ENCODE measurements around the gene TMEM91. TPM values are rescaled to one million over a fixed set of nuclear protein-coding genes. Genes with fewer than 3 reads are reported as not detected.

TMEM91 gene
- total RNA-seq, 1 donor from 2014 or later: 7.4 TPM

DNA sequence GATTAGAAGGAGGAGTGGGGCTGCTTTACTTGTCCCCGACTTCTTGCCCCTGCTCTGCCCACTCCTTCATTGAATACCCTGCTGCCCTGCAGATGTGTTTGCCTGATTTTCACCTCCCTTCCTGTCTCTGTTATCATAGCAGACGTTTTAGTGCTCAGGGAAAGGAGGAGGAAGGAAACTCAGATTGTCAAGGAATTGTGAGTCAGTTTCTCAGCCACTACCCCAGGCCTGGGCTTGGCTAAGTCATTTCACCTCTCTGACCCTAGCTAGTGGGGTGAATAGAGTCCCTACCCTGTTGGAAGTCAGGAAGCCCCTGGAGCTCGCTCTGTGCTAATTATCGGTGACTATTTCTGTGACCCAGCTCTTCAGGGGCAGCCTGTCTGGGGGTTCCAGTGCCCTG lies 25.1 kb downstream of the TMEM91 start:
- Histone ChIP-seq H3K9ac (ENCODE audit: low read length) (no peak overlapping the region), H3K27ac (ENCODE audit: low read depth, low read length) (no peak overlapping the region), H3K4me1 (ENCODE audit: insufficient read depth, low read length) (peaks cover 14% of the 10 kb centered on the region), H4K20me1 (ENCODE audit: insufficient read depth, low read length) (peaks cover 7% of the 10 kb centered on the region), H3K4me2 (ENCODE audit: low read length) (no peak overlapping the region), H3K36me3 (ENCODE audit: insufficient read depth, low read length) (no peaks in the 10 kb centered on the region), H3K4me3 (ENCODE audit: insufficient read depth, low read depth, low read length) (no peak overlapping the region), H3K79me2 (ENCODE audit: insufficient read depth, low read length) (peaks cover 19% of the 10 kb centered on the region), H3K27me3 (ENCODE audit: insufficient read depth, low read length) (no peaks in the 10 kb centered on the region), H2AFZ (ENCODE audit: low read depth, low read length) (no peak overlapping the region), H3K9me3 (ENCODE audit: insufficient read depth, low read depth, low read length) (no peaks in the 10 kb centered on the region)
- DNase-seq (ENCODE audit: low read depth): no peak
- Mint-ChIP-seq H3K27ac (ENCODE audit: unreplicated experiment) (no peak overlapping the region), H3K36me3 (ENCODE audit: low read depth, unreplicated experiment) (no peaks in the 10 kb centered on the region), H3K4me1 (ENCODE audit: low read depth, unreplicated experiment) (peaks cover 5% of the 10 kb centered on the region), H3K27me3 (ENCODE audit: low read depth, unreplicated experiment) (no peaks in the 10 kb centered on the region), H3K9me3 (ENCODE audit: unreplicated experiment) (no peaks in the 10 kb centered on the region), H3K4me3 (ENCODE audit: unreplicated experiment) (no peak overlapping the region)
- no peak for TF ChIP-seq EZH2 (IDR thresholded peaks at IDR 0.05; ENCODE audit: insufficient read depth, low read length)
- TF ChIP-seq, protein P1, sequence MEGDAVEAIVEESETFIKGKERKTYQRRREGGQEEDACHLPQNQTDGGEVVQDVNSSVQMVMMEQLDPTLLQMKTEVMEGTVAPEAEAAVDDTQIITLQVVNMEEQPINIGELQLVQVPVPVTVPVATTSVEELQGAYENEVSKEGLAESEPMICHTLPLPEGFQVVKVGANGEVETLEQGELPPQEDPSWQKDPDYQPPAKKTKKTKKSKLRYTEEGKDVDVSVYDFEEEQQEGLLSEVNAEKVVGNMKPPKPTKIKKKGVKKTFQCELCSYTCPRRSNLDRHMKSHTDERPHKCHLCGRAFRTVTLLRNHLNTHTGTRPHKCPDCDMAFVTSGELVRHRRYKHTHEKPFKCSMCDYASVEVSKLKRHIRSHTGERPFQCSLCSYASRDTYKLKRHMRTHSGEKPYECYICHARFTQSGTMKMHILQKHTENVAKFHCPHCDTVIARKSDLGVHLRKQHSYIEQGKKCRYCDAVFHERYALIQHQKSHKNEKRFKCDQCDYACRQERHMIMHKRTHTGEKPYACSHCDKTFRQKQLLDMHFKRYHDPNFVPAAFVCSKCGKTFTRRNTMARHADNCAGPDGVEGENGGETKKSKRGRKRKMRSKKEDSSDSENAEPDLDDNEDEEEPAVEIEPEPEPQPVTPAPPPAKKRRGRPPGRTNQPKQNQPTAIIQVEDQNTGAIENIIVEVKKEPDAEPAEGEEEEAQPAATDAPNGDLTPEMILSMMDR (IDR thresholded peaks at IDR 0.05; ENCODE audit: insufficient read depth, low read depth, low read length): no peak
- FAIRE-seq: no peak

GRCh38 chr19:41402010-41402409 lies 25.7 kb downstream of the TMEM91 start:
- H2AFZ ChIP-seq (ENCODE audit: low read depth, low read length): no peak overlapping the region
- no peaks in the 10 kb centered on the region for H3K36me3 ChIP-seq (ENCODE audit: insufficient read depth, low read length)
- no peaks in the 10 kb centered on the region for H3K27me3 ChIP-seq (ENCODE audit: insufficient read depth, low read length)
- H3K9me3 ChIP-seq (ENCODE audit: insufficient read depth, low read depth, low read length): no peaks in the 10 kb centered on the region
- H3K4me1 ChIP-seq (ENCODE audit: insufficient read depth, low read length): peaks cover 10% of the 10 kb centered on the region
- H3K9ac ChIP-seq (ENCODE audit: low read length): no peak overlapping the region
- no peak overlapping the region for H3K4me3 Mint-ChIP-seq (ENCODE audit: unreplicated experiment)
- no peak overlapping the region for H3K4me2 ChIP-seq (ENCODE audit: low read length)
- FAIRE-seq (no peak), DNase-seq (ENCODE audit: low read depth) (no peak)
- H3K4me3 ChIP-seq (ENCODE audit: insufficient read depth, low read depth, low read length): no peak overlapping the region
- no peaks in the 10 kb centered on the region for H3K36me3 Mint-ChIP-seq (ENCODE audit: low read depth, unreplicated experiment)
- peaks cover 17% of the 10 kb centered on the region for H3K79me2 ChIP-seq (ENCODE audit: insufficient read depth, low read length)
- H3K27me3 Mint-ChIP-seq (ENCODE audit: low read depth, unreplicated experiment): no peaks in the 10 kb centered on the region
- TF ChIP-seq, protein P1 (IDR thresholded peaks at IDR 0.05; ENCODE audit: insufficient read depth, low read depth, low read length): no peak
- no peak for TF ChIP-seq EZH2 (IDR thresholded peaks at IDR 0.05; ENCODE audit: insufficient read depth, low read length)
- no peak overlapping the region for H3K27ac Mint-ChIP-seq (ENCODE audit: unreplicated experiment)
- no peak overlapping the region for H3K27ac ChIP-seq (ENCODE audit: low read depth, low read length)
- peaks cover 6% of the 10 kb centered on the region for H3K4me1 Mint-ChIP-seq (ENCODE audit: low read depth, unreplicated experiment)
- H3K9me3 Mint-ChIP-seq (ENCODE audit: unreplicated experiment): no peaks in the 10 kb centered on the region
- H4K20me1 ChIP-seq (ENCODE audit: insufficient read depth, low read length): peaks cover 9% of the 10 kb centered on the region

DNA sequence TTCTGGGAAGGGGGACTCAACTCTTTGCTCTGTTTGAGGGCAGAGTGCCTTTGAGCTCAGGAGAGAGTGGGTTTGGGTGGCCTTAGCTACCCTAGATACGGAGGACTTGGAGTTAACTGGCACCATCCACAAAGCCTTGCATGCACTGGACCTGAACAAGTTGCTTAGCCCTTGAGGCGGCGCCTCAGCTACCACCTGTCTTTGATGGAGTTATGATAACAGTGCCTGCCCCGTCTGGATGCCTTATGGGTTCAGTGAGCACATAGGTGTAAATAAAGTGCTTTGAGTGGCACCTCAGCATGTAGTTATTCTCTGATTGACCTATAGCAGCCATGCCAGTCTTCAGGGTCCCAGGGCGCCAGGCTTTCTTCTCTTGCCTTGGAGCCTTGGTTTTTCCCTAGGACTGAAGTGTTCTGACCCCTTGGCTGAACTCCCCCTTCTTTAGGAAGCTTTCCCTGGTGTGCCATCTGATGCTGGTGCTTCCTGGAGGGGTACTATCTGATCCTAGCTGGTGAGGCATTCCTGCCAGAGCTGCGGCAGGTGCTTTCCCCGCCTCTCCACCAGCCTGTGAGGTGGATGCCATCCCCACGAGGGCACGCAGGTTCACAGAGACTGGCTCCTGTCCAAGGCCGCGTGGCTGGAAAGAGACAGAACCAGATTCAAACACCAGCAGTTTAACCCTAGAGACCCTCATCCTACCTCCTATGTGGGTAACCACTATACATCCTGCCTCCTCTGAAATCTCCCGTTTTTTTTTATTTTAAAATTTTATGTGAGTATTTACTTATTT lies 27.0 kb downstream of the TMEM91 start:
- Histone ChIP-seq H3K36me3 (ENCODE audit: insufficient read depth, low read length) (no peaks in the 10 kb centered on the region), H3K4me1 (ENCODE audit: insufficient read depth, low read length) (peaks cover 7% of the 10 kb centered on the region), H3K4me3 (ENCODE audit: insufficient read depth, low read depth, low read length) (no peak overlapping the region), H3K27ac (ENCODE audit: low read depth, low read length) (no peak overlapping the region), H4K20me1 (ENCODE audit: insufficient read depth, low read length) (peaks cover 15% of the 10 kb centered on the region), H3K9me3 (ENCODE audit: insufficient read depth, low read depth, low read length) (no peaks in the 10 kb centered on the region), H3K9ac (ENCODE audit: low read length) (no peak overlapping the region), H3K27me3 (ENCODE audit: insufficient read depth, low read length) (no peaks in the 10 kb centered on the region), H3K4me2 (ENCODE audit: low read length) (no peak overlapping the region), H2AFZ (ENCODE audit: low read depth, low read length) (no peak overlapping the region), H3K79me2 (ENCODE audit: insufficient read depth, low read length) (peaks cover 9% of the 10 kb centered on the region)
- H3K9me3 Mint-ChIP-seq (ENCODE audit: unreplicated experiment): no peaks in the 10 kb centered on the region
- H3K27ac Mint-ChIP-seq (ENCODE audit: unreplicated experiment): no peak overlapping the region
- TF ChIP-seq, protein P1 (IDR thresholded peaks at IDR 0.05; ENCODE audit: insufficient read depth, low read depth, low read length): no peak
- no peak for TF ChIP-seq EZH2 (IDR thresholded peaks at IDR 0.05; ENCODE audit: insufficient read depth, low read length)
- no peaks in the 10 kb centered on the region for H3K27me3 Mint-ChIP-seq (ENCODE audit: low read depth, unreplicated experiment)
- no peak overlapping the region for H3K4me3 Mint-ChIP-seq (ENCODE audit: unreplicated experiment)
- DNase-seq (ENCODE audit: low read depth): no peak
- no peak for FAIRE-seq
- H3K36me3 Mint-ChIP-seq (ENCODE audit: low read depth, unreplicated experiment): no peaks in the 10 kb centered on the region
- H3K4me1 Mint-ChIP-seq (ENCODE audit: low read depth, unreplicated experiment): peaks cover 13% of the 10 kb centered on the region
